COR-L47 (cell line): ENCODE measurements around the gene SIRPD.
"Not testable (repeated sequence)": the region's sequence is repeated elsewhere in the genome, so short reads cannot be mapped to it uniquely, and the experiment has no call there.

Experiments used
- DNase-seq: peaks from one replicate; lab custom pipeline; 2025; lab: John Stamatoyannopoulos, UW

Gene SIRPD

GRCh38 chr20:1537731-1538058 lies 19.8 kb downstream of the SIRPD start:
- DNase-seq, result no peak

GRCh38 chr20:1536893-1537730 lies 20.4 kb downstream of the SIRPD start:
- DNase-seq, result no peak

- DNase-seq, result no peak
Measured at GRCh38 chr20:1535420-1536175, 21.9 kb downstream of the SIRPD start.

- DNase-seq, result no peak
Measured at GRCh38 chr20:1534526-1534925, 23.0 kb downstream of the SIRPD start.

GRCh38 chr20:1533059-1533458 lies 24.4 kb downstream of the SIRPD start:
- DNase-seq, result no peak

GRCh38 chr20:1528811-1529210 lies 28.7 kb downstream of the SIRPD start:
- no peak for DNase-seq

- DNase-seq, result no peak
Measured at GRCh38 chr20:1527923-1528322, 29.6 kb downstream of the SIRPD start.

GRCh38 chr20:1526896-1527295 lies 30.6 kb downstream of the SIRPD start:
- DNase-seq, result no peak

- DNase-seq, result no peak
Measured at GRCh38 chr20:1526310-1526709, 31.2 kb downstream of the SIRPD start.

GRCh38 chr20:1524004-1524403 lies 33.5 kb downstream of the SIRPD start:
- no peak for DNase-seq

GRCh38 chr20:1517010-1517409 lies 40.5 kb downstream of the SIRPD start:
- no peak for DNase-seq

GRCh38 chr20:1513801-1514200 lies 43.7 kb downstream of the SIRPD start:
- no peak for DNase-seq

GRCh38 chr20:1509237-1509636 lies 48.3 kb downstream of the SIRPD start:
- no peak for DNase-seq

- no peak for DNase-seq
Measured at GRCh38 chr20:1508574-1508973, 48.9 kb downstream of the SIRPD start.

- no peak for DNase-seq
Measured at GRCh38 chr20:1507276-1507675, 50.2 kb downstream of the SIRPD start.

- no peak for DNase-seq
Measured at GRCh38 chr20:1505871-1506270, 51.6 kb downstream of the SIRPD start.

GRCh38 chr20:1505361-1505760 lies 52.1 kb downstream of the SIRPD start:
- DNase-seq, result no peak

GRCh38 chr20:1503564-1504227 lies 53.8 kb downstream of the SIRPD start:
- DNase-seq, result peak; percentile 78

- DNase-seq, result no peak
Measured at GRCh38 chr20:1500496-1500895, 57.0 kb downstream of the SIRPD start.

GRCh38 chr20:1499528-1500420 lies 57.7 kb downstream of the SIRPD start:
- DNase-seq, result no peak

GRCh38 chr20:1497371-1497770 lies 60.1 kb downstream of the SIRPD start:
- DNase-seq, result not testable (repeated sequence)

- DNase-seq, result no peak
Measured at GRCh38 chr20:1496930-1497329, 60.6 kb downstream of the SIRPD start.
